D721Med (cell line): ENCODE data around the gene UBXN7.
A peak's percentile ranks its signal among the peaks of the same experiment; 100 is the strongest.
"Not testable (repeated sequence)": the region's sequence is repeated elsewhere in the genome, so short reads cannot be mapped to it uniquely, and the experiment has no call there.

Source experiments
- DNase-seq: peaks from one replicate; pipeline ENCODE4 v3.0.0; 2011; ENCODE audit warnings: low spot score; ENCODE audit not compliant: insufficient read length
- FAIRE-seq: peaks from 2 replicates; lab custom pipeline; 2011; peaks lifted over from hg19 to GRCh38; lab: Jason Lieb, UNC
- CTCF ChIP-seq: IDR thresholded peaks from 2 replicates; pipeline ENCODE4 v1.5.1; 2012; ENCODE audit warnings: mild to moderate bottlenecking, control low read depth; ENCODE audit not compliant: insufficient read depth; ENCODE audit errors: missing control alignments

Gene UBXN7

GRCh38 chr3:196432137-196432879, at the start of gene UBXN7:
UBXN7 (minus strand) TSS chr3:196432427; CDS start chr3:196432399, 28 bp downstream.
- DNase-seq (peak; percentile 88), FAIRE-seq (no peak)
- no peak for TF ChIP-seq CTCF

GRCh38 chr3:196477678-196478077, 45.5 kb upstream of the UBXN7 start:
- no peak for TF ChIP-seq CTCF
- DNase-seq (no peak), FAIRE-seq (no peak)

- no peak for TF ChIP-seq CTCF
- no peak for DNase-seq
- no peak for FAIRE-seq
Measured at GRCh38 chr3:196472286-196472685, 40.1 kb upstream of the UBXN7 start.

- FAIRE-seq: no peak
- DNase-seq: no peak
- TF ChIP-seq CTCF: no peak
Measured at GRCh38 chr3:196471551-196471950, 39.3 kb upstream of the UBXN7 start.

- not testable (repeated sequence) for DNase-seq, FAIRE-seq
Measured at GRCh38 chr3:196470182-196470581, 38.0 kb upstream of the UBXN7 start.

- FAIRE-seq (no peak), DNase-seq (no peak)
- no peak for TF ChIP-seq CTCF
Measured at GRCh38 chr3:196463804-196464203, 31.6 kb upstream of the UBXN7 start.

GRCh38 chr3:196463478-196463756, 31.2 kb upstream of the UBXN7 start:
- TF ChIP-seq CTCF: no peak
- FAIRE-seq: no peak

GRCh38 chr3:196462680-196463477, 30.7 kb upstream of the UBXN7 start:
- not testable (repeated sequence) for FAIRE-seq, DNase-seq

More at GRCh38 chr3:196463478-196463756, 31.2 kb upstream of the UBXN7 start:
- DNase-seq: no peak
